Suprapubic skin (tissue), 2 donors: ENCODE measurements around the gene RHCG.

Experiments used
- EP300 ChIP-seq: sonication (generic); formaldehyde crosslinking; IDR thresholded peaks from one replicate; pipeline ENCODE4 v1.6.1; 2017; ENCODE audit warnings: antibody characterized with exemption
- POLR2A ChIP-seq, 2 donors: fragments of 450-650 bp; IDR thresholded peaks; one replicate each; pipeline ENCODE4 v1.6.1; 2017; ENCODE audit warnings: antibody characterized with exemption in 2 of 2, mild to moderate bottlenecking in 2 of 2, moderate library complexity in 2 of 2

DNA sequence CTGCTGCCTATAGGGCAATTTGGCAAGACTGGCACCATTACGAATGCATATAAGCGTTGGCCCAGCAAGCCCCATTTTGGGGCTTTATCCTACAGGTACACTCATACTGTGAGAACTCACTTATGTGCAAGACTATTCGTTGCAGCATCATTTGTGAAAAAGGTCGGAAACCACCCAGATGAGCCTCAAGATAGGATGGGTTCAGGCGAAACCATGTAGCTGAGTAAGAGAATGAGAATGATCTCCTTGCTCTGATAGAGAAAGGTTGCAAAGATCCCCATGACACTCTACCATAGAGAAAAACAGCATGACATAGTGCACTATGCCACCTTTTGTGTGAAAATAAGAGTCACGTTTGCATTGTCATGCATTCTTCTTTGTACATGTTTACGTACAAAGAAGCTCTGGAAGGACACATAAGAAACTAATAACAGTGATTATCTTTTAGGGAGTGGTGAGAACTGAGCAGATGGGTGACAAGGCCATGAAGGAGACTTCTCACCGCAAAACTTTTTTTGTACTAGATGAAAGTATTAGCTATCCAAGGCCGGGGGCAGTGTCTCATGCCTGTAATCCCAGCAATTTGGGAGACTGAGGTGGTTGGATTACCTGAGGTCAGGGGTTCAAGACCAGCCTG is 50.0 kb downstream of the RHCG start:
- TF ChIP-seq EP300 = no peak
- no peak for TF ChIP-seq POLR2A (IDR thresholded peaks at IDR 0.05)
